Renal cortical epithelial cell (primary cell): ENCODE data around the gene PITPNM1. TPM values are rescaled to one million over a fixed set of nuclear protein-coding genes. Genes with fewer than 3 reads are reported as not detected.
A peak's percentile ranks its signal among the peaks of the same experiment; 100 is the strongest.
"Not testable (repeated sequence)": the region's sequence is repeated elsewhere in the genome, so short reads cannot be mapped to it uniquely, and the experiment has no call there.

Experiments
- DNase-seq: peaks from one replicate; pipeline ENCODE4 v3.0.0-alpha.2; 2011; ENCODE audit warnings: low read depth
- total RNA-seq: library from RNA; depleted of rRNA; stranded (reverse); fragments of >200 nt; gene quantifications from 2 replicates; pipeline ENCODE4 v1.2.3, GENCODE V29; 2014

The PITPNM1 gene
- total RNA-seq, 1 donor from 2014 or later = 151 TPM

DNA sequence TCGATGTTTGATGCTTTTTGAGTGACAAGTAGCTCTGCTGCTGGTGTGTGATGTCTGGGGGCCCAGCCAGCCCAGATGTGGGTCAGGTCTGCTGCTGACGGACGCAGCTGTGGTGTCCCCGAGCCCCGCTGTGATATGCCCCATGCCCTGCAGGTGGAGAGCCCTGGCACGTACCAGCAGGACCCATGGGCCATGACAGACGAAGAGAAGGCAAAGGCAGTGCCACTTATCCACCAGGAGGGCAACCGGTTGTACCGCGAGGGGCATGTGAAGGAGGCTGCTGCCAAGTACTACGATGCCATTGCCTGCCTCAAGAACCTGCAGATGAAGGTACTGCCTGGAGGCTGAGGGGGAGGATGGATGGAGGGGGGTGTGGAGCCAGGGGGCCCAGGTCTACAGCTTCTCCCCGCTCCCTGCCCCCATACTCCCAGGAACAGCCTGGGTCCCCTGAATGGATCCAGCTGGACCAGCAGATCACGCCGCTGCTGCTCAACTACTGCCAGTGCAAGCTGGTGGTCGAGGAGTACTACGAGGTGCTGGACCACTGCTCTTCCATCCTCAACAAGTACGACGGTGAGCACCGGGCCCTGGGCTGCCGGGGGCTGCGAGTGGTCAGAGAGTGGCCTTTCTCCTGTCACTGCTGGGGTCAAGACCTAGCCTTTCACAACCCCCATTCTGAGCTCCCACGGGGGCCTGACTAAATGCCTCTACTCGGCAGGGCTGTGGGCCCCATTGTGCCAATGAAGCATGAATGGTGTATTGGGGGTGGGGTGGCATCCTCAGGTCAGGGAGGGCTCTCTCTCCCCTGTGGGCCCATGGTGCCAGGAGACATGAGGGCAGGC, 15.1 kb downstream of the PITPNM1 start:
- DNase-seq = no peak

DNA sequence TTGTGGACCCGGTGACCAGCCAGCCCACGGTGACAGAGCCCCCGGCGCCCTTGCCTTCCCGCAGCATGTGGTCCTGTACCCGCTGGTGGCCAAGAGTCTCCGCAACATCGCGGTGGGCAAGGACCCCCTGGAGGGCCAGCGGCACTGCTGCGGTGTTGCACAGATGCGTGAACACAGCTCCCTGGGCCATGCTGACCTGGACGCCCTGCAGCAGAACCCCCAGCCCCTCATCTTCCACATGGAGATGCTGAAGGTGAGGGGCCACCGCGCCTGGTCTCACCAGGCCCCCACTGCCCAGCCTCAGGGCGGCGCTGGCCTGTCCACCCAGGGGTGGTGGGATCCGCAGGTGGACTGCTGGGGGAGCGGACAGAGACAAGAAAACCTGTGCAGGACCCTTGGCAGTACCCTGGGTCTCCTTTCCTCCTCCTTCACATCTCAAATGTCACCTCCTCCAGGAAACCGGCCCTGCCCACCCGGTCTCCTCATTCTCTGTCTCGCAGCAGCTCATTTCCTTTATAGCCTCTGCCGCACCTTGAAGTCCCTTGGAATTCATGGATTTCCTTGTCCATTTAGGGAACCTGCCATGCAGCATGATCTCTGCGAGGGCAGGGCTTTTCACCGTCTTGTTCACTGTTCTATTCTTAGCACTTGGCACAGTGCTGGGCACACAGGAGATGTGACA, 15.8 kb downstream of the PITPNM1 start:
- DNase-seq = no peak

DNA sequence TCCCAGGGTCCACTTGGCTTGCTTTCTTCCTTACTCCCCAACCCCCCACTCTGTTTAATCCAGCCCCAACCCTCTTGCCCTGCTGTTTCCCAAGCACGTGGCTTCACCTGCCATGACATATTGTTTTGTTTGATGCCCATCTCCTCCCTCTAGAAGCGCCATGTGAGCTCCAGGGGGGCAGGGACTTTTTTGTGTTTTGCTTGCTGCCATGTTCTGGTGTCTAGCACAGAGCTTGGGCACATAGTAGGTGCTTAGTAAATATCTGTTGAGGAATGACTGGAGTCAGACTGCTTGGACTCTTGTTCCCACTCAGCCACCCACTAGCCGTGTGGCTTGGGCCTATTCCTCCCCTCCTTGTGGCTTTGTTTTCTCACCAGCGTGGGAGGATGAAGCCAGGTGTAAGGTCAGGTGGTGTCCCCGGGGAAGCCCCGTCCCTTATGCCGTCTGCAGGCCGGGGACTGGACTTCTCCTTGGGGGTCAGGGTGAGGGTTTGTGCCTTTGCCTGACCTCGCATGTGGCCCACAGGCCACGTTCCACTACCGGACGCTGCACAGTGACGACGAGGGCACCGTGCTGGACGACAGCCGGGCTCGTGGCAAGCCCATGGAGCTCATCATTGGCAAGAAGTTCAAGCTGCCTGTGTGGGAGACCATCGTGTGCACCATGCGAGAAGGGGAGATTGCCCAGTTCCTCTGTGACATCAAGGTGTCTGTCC, 18.5 kb downstream of the PITPNM1 start:
- DNase-seq = no peak

DNA sequence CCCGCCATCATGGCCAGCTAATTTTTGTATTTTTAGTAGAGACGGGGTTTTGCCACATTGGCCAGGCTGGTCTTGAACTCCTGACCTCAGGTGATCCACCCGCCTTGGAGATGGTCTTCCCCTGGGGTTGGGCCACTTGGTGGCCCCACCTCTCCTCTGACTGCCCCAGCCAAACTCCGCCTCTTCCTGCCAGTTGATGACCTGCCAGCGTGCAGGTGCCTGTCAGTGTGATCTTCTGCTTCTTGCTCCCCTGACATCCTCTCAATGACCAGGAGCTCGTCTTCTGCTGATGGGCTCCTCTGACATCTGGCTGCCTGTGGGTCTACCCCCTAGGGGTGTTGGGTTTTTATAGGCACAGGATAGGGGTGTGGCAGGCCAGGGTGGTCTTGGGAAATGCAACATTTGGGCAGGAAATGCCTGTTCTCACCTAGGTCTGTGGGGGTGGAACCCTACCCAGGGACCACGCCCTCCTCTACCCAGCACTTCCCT, 19.2 kb downstream of the PITPNM1 start:
- not testable (repeated sequence) for DNase-seq

DNA sequence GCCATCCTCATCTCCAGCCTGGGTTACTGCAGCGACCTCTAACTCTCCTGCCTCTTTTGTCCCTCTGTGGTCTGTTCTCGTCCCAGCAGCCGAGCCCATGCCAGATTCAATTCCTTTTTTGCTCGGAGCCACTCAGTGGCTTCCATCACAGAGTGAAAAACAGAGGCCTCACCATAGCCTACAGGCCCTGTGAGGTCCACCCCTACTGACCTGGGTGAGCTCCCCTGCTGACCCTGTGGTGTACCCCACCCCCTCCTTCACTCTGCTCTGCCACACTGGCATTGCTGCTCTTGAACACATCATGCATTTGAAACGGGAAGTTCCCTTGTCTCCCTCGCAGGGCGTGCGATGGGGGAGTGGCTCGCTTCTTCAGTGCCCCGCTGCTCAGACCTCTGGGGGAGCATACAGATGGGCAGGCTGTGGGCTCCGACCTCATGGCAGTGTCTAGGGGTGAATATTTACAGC, 20.3 kb downstream of the PITPNM1 start:
- DNase-seq = no peak

DNA sequence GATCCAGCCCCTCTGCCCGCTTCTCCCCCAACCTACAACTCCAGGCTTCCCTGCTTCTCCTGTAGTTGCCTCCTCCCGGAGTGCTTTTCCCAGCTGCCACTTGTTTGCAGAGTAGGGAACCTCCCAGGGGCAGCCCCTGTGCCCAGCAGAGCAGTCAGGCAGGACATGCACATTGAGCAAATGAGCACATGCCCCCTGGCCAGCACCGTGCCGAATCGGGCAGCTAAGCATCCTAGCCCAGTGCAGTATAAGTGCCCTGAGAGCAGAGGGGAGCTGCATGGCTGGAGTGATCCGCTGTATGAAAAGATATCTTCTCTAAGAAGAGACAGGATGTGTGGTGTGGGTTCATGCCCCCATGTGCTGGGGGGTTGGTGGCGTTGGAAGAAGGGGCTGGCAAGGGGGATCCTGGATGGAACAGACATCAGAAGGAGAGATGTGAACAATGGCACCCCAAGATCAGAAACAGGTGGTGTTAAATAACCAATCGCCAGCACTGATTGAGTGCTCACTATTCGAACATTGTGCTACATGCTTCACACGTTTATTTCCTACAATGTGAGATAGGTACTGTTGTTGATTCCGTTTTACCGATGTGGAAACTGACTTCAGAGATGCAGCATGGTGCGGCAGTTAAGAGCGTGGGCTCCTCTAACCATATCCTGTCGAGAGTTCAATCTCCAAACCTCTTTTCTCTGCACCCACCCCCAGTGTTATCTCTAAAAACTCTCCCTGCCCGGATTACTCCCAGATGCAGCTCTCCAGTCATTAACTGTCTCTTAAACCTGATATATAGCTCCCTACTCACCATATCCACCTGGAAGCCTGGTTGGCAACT, 21.1 kb downstream of the PITPNM1 start:
- peak; percentile 35 for DNase-seq

DNA sequence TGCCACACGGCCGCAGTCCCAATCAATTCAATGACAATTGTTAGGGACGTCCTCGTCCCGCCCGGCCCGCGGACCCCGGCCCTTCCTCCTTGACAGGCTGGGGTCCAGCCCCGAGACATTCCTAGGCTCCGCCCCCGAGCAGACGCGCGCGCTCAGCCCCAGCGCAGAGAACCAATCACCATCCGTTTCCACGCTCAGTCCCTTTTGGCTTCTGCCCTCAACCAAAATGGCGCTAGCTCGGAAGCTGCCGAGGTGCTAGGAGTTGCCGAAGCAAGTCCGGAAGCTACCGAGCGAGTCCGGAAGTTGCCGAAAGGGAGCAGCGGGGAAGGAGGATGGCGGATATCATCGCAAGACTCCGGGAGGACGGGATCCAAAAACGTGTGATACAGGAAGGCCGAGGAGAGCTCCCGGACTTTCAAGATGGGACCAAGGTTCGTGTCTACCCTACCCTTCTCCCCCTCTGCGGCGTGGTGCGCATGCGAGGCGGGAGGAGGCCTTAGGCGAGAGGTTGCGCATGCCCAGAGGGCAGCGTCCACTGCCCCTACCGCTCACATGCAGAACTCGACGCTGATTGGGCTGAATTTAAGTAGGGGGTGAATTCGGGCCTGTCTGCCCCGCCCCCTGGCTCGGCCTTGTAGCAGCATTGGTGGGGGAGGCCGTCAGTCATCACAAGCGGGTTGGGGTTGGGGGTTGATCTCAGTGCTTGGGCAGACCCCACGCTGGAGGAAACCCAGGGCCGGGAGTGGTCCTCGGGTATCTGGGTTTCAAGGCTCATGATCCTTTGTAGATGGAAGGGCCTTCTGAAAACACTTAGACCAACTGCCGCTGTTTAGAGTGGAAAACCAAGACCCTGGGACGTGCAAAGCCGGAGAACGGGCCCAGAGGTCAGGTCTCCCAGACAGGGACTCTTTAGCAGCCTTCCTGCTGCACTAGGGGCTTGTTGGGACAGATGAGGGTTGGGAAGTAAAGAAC, 22.1 kb downstream of the PITPNM1 start, which contains the start of gene AIP:
Gene AIP (plus strand): TSS at position 200 of the 972 bp plus-strand sequence. CDS start 133 bp downstream, at position 333.
- peak; percentile 95 for DNase-seq

DNA sequence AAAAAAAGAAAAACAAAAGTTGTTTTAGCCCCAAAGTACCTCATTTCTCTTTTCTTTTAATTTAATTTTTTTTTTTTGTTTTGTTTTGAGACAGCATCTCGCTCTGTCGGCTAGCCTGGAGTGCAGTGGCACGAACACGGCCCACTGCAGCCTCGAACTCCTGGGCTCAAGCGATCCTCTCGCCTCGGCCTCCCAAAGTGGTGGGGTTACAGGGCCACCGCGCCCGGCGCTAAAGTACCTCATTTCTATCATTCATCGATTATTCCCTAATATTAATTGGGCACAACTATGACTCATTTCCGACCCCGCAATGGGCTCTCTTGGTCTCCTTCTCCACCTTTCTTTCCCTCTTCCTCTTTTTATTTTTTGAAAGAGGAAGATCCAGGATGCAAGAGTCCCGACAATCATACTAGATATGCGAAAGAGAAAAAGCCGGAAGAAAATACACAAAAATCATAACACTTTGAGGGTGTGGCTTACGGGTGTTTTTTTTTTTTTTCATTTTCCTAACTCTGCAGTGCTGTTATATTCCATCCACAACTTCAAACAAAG, 22.8 kb downstream of the PITPNM1 start:
- no peak for DNase-seq

DNA sequence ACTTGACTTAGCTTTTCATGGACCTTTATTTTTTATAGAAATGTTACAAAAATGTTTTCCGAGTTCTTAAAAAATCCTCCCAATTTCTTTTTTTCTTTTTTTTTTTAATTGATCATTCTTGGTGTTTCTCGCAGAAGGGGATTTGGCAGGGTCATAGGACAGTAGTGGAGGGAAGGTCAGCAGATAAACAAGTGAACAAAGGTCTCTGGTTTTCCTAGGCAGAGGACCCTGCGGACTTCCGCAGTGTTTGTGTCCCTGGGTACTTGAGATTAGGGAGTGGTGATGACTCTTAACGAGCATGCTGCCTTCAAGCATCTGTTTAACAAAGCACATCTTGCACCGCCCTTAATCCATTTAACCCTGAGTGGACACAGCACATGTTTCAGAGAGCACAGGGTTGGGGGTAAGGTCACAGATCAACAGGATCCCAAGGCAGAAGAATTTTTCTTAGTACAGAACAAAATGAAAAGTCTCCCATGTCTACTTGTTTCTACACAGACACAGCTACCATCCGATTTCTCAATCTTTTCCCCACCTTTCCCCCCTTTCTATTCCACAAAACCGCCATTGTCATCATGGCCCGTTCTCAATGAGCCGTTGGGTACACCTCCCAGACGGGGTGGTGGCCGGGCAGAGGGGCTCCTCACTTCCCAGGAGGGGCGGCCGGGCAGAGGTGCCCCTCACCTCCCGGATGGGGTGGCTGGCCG, 27.7 kb downstream of the PITPNM1 start:
- not testable (repeated sequence) for DNase-seq

DNA sequence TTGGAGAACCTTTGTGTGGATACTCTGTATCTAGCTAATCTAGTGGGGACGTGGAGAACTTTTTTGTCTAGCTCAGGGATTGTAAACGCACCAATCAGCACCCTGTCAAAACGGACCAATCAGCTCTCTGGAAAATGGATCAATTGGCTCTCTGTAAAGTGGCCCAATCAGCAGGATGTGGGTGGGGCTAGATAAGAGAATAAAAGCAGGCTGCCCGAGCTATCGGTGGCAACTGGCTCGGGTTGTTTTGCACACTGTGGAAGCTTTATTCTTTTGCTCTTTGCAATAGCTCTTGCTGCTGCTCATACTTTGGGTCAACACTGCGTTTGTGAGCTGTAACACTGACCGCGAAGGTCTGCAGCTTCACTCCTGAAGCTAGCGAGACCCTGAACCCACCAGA, 28.5 kb downstream of the PITPNM1 start:
- not testable (repeated sequence) for DNase-seq

DNA sequence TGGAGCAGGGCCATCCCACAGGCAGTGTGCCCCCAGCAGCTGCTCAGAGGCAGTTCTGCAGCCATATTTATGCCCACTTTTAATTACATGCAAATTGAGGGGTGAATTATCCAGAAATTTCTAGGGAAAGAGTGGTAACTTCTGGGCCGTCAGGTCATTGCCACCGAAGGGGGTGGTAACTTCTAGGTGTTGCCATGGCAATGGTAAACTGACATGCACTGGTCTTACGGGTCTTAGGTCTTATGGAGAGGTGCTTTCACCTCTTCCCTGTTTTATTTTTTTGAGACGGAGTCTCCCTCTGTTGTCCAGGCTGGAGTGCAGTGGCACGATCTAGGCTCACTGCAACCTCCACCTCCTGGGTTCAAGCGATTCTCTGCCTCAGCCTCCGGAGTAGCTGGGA, 32.3 kb downstream of the PITPNM1 start:
- no peak for DNase-seq

DNA sequence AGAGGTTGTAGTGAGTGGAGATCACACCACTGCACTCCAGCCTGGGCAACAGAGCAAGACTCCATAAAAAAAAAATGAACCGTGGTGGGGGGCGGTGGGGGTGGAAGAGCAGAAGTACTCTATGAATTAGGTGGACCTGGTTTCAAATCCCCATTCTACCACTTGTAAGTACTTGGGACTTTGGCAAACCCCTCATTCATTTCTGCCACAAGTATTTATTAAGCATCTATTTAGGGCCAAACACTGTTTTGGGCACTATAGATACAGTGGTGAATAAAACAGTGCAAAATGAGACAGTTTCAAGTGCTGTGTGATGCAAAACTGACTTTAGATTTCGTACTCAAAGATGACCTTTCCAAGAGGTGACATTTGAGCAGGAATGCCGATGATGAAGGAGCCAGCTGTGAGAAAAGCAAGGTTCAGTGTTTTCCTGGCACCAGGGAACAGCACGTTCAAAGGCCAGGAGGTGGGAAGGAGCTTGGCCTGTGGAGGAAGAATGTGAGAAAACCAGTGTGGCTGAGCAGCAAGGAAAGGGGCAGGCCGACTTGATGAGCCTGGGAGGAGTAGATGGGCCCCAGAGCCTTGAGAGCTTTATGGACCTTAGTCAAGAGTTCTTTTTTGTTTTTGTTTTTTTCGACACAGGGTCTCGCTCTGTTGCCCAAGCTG, 34.7 kb downstream of the PITPNM1 start:
- DNase-seq = no peak

DNA sequence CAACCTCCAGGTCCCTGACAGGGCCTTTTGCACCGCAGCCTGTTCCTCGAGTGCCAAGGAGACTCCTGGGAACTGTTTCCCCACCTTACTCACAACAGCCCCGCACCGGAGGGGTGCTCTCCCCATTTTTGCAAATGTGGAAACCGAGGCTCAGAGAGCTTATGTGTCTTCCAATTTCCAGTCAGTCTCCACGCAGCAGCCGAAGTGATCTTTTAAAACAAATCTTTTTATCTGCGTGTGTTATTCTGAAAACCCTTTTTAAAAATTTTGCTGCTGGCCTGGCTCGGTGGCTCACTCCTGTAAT, 35.7 kb downstream of the PITPNM1 start:
- no peak for DNase-seq

DNA sequence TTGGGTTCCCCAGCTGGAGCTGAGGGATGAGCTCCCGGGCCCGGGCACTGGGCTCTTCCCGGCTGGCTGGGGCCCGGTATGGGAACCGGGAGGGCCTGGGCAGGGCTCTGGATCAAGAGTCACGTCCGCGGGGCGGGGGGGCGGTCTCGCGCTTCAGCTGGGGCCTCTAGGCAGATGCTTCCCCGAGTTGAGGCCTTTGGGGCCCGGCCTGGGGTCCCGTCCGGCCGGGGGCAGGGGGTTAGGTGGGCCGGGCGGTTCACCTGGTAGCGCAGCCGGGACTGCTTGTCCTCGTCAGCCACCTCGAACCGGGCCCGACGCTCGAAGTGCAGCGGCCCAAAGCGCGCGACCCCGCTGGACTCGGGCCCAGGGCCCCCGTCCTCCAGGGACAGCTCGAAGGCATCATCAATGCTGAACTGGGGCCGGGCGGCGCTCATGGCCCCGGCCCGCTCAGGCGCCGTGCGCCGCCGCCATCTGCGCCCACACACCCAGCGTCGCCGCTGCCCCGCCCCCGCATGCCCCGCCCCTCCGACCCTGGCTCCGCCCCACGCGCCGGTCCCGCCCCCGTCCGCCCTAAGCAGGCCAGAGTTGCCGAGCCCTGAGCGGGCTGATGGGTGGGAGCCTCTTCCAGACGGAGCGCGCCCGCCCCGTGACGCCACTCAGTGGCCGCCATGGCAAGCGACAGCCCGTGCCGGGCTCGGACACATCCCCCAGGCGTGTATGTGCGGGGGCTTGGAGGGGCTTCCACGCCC, 36.2 kb downstream of the PITPNM1 start, which contains the start of gene TMEM134:
Gene TMEM134 (minus strand): TSS at position 493 of the 749 bp plus-strand sequence. CDS start 59 bp downstream, at position 434.
- peak; percentile 70 for DNase-seq

DNA sequence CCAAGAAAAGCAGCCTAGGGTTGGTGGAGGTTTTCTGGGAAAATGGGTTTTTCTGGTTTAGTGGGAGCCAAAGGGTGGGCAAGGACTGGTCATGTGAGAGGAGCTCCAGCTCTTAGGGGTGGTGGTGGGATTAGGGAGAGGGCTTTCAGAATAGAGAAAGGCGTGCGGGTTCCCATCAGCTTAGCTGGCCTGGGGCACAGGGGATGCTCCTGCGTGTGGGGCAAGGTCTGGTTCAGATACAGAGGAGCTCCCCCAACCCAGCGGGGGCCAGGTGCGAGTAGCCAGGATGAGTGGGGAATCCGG, 36.8 kb downstream of the PITPNM1 start:
- DNase-seq = no peak

DNA sequence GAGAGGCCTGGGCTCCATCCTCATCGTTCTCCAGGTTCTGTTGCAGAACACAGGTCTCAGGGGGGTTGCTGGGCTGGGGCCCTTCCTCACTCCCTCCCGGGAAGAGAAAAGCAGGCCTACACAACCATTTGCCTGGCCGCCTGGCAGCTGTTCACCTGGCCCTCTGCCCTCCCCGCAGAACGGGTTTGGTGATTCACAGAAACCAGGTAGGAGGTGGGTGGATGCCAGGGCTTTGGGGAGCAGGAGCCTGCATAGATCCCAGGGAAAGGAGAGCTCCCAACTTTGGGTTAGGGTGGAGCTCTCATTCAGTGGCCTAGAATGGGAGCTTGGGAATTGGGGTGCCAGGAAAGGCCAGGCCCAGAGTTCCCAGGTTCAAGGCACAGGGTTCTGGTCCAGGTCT, 37.1 kb downstream of the PITPNM1 start:
- no peak for DNase-seq

DNA sequence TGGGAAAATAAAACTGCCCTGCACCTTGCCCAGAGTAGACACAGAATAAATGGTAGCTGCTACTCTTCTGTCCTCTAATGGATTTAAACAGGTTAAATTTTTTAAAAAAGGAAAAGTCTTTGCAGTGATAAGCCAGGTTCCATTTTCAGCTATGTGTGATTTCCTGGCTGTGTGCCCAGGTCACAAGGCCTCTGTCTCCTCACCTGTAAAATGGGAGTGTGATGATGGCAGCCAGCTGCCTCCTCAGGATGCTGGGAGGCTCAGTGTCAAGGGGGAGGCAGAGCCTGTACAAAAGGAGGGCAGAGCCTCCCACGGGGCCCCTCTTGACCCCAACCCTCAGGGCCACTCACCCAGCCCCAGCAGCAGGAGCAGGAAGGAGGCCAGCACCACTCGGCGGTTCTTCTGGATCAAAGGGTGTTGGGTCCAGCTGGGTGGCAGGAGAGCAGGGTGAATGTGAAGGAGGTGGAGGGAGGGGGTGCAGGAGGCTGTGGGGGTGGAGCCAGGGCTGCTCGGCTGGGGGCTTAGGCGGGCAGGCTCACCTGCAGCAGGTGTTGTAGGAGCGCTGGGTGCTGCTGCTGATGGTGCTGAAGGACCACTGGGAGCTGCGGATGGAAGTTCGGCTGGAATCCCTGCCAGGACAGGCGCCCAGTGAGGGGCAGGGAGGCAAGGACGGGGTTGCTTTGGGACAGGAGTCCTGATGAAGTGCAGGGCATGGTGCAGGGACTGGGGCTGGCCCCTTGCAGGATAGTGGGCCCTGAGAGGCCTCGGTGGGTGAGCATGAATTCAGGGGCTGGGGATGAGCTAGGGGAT, 38.0 kb downstream of the PITPNM1 start:
- no peak for DNase-seq
